Activated gamma-delta T cell treated with Interleukin-2 at 50 U/mL for 16 hours (primary cell): ENCODE measurements around the gene THOC2.
"Not testable (repeated sequence)": the region's sequence is repeated elsewhere in the genome, so short reads cannot be mapped to it uniquely, and the experiment has no call there.

Experiments
- DNase-seq: peaks from one replicate; pipeline ENCODE4 v3.0.0-alpha.2; 2020

Gene THOC2

DNA sequence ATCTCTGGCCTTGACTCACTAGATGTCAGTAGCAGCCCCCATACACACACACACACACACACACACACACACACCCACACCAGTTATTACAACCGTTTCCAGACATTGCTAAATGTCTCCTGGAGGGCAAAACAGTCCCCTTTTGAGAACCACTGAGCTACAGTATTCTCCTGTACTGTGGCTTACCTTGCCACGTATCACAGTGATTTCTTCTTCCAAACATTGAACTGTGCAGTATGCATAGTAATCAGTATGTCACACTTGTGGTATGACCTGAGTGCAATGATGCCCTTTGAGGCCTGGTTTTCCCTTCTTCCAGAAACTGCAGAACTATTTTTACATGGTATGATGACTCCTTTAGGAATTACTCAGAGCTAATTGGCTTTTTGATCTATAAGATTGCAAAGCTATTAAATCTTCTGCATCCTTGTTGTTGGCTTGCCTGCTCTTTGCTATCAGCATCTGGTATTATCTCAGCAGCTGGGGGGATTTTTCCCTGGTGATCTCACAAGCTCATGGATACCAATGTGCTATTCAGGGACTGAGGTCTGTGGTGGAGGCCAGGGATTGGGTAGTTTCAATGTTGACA, 3.6 kb upstream of the THOC2 start:
- DNase-seq: no peak

DNA sequence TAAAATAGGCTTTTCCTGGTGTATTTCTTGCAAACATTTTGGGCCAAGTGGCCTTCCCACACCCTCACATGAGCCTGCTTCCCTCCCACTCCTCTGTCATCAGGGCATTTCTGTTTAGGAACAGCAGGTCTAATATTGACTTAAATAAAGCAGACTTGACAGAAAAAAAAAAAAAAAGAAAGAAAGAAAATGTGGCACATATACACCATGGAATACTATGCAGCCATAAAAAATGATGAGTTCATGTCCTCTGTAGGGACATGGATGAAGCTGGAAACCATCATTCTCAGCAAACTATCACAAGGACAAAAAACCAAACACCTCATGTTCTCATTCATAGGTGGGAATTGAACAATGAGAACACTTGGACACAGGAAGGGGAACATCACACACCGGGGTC, 2.3 kb upstream of the THOC2 start:
- DNase-seq: not testable (repeated sequence)

DNA sequence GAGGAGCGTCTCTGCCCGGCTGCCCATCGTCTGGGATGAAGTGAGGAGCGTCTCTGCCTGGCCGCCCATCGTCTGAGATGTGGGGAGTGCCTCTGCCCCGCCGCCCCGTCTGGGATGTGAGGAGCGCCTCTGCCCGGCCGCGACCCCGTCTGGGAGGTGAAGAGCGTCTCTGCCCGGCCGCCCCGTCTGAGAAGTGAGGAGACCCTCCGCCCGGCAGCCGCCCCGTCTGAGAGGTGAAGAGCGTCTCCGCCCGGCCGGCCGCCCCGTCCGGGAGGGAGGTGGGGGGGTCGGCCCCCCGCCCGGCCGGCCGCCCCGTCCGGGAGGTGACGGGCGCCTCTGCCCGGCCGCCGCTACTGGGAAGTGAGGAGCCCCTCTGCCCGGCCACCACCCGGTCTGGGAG, 1.2 kb upstream of the THOC2 start:
- not testable (repeated sequence) for DNase-seq

DNA sequence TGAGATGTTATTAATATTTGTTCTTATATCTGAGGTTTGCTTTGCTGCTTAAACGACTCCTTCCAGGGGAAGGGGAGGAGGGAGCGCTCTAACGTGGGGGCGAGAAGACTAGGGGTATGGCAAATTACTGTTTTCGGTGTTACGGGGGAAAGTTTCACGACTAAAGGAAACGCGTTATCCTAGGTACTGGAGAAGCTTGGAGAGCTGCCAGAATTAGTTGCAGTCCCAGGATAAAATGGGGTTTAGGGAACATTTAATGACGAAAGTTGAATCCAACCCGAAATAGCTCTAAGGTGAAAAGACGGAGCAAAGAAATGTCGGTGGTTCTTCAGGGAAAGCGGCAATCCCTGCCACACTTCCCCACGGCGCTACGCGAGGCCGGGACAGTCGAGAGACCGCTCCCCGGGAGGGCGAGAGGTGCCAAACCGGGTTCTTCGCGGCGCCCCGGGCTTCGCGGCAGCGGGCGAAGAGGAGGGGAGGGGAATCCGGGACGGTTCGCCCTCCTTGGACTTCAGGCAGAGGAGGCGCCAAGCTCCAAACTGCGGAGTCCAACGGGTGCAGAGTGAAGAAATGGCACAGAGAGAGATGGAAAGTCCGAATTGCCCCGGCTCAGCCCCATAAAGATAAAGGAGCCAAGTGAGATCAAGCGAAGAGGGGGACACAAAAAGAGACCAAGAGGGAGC, 724 bp downstream of the THOC2 start:
- no peak for DNase-seq

DNA sequence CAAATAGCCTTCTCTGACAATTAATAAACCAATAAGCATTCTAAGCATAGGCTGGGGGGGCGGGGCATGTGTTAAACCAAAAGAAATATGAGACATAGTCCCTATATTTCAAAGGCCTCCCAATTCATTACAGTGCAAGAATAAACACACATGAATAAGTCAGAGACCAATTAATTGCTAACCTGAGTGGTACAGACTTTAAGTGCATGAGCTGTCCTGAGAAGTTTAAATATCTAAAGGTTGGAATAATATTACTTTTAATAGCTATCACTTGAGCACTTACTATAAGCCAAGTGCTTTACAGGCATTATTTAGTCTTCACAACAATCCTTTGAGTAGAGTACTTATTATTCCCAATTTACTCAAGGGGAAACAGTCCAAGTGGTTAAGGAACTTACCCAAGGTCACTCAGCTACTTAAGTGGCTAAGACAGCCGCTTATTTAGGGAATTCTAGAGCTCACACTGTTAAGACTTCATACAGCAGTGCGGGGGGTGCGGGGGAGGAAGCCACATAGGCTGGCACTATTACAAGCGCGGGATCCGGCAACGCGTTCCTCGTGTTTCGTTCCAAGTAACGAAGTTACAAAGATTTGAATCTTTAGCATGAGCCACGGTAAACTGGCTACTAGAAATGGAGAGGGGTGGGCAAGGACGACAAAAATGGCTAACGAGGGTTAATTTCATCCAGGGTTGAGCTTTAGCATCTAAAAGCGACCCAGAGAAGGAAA, 1.4 kb downstream of the THOC2 start:
- DNase-seq: no peak

DNA sequence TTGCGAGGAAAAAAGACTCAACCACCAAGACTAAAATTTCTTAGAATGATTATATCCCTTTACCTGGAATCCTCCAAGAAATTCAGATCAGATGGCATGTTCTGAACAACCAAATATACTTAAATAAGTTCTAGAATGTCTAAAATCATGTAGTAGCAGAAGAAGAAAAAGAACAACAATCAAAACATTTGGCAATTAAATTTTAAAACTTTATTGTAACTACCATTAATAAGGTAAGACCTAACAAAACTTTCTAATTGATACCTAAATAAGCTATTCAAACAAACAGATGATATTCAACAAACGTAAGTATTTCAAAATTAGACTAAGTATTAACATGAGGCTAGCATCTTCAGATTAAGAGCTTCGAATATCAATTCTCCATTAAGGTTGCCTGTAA, 4.3 kb downstream of the THOC2 start:
- no peak for DNase-seq

DNA sequence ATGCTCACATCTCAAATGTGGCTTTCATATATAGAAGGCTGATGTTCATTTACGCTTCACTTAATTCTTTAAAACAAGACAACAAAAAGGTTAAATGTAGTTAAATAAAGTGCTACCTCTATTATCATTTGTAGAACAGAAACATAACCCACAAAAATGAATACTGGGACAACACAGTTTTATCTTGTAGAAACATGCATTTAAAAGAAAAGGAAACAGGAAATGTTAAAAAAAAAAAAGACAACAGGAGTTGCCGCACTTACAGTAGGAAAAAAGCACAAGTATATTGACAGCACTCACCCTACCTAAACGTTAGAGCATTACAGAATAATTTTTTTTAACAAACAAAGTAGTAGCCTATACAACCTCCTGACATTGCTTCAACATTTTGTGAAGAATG, 4.8 kb downstream of the THOC2 start:
- DNase-seq: no peak

DNA sequence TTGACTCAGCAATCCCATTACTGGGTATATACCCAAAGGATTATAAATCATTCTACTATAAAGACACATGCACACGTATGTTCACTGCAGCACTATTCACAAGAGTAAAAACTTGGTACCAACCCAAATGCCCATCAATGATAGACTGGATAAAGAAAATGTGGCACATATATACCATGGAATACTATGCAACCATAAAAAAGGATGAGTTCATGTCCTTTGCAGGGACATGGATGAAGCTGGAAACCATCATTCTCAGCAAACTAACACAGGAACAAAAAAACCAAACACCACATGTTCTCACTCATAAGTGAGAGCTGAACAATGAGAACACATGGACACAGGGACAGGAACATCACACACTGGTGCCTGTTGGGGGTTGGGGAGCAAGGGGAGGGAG, 10.7 kb downstream of the THOC2 start:
- not testable (repeated sequence) for DNase-seq

DNA sequence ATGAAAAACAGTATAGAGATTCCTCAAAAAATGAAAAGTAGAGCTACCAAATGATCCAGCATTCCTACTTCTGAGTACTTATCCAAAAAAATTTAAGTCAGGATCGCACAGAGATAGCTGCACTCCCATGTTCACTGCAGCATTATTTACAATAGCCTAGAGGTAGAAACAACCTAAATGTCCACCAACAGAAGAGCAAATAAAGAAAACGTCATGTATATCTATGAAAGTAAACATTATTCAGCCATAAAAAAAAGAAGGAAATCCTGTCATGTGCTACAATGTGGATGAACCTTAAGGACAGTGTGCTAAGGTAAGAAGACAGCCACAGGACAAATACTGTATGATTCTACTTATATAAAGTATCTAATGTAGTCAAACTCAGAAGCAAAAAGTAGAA, 12.4 kb downstream of the THOC2 start:
- DNase-seq: no peak

DNA sequence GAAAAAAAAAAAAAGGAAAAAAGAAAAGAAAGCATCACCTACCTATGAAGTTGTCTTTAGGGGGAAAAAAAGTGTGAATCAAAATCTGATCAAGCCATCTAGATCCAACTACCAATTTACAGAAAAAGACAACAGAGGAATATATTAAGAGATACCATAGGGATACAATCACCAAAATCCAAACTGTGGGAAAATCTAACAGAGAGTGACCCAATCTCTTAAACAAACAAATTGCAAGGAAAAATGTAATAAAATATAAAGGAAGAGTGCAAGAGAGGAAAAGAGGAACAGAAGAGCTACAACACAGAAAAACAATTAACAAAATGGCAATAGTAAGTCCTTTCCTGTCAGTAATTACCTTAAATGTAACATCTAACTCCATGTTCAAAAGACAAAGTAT, 19.0 kb downstream of the THOC2 start:
- DNase-seq: no peak

DNA sequence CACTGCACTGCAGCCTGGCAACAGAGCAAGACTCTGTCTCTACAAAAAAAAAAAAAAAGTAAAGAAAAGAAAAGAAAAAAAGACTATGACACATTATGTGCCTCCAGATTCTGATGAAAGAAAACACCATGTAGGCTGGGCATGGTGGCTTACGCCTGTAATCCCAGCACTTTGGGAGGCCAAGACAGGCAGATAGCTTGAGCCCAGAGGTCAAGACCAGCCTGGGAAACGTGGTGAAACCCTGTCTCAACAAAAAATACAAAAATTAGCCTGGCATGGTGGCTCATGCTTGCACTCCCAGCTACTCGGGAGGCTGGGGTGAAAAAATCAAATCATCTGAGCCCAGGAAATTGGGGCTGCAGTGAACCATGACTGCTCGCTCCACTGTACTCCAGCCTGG, 19.4 kb downstream of the THOC2 start:
- DNase-seq: no peak

DNA sequence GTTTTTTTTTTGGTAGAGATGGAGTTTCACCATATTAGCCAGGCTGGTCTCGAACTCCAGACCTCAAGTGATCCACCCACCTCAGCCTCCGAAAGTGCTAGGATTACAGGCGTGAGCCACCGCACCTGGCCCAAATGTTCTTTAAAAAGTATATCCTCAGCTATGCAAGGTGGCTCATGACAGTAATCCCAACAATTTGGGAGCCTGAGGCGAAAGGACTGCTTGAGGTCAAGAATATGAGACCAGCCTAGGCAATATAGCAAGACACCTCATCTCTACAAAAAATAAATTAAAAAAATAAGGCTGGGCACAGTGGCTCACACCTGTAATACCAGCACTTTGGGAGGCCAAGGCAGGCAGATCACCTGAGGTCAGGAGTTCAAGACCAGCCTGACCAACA, 21.7 kb downstream of the THOC2 start:
- not testable (repeated sequence) for DNase-seq

DNA sequence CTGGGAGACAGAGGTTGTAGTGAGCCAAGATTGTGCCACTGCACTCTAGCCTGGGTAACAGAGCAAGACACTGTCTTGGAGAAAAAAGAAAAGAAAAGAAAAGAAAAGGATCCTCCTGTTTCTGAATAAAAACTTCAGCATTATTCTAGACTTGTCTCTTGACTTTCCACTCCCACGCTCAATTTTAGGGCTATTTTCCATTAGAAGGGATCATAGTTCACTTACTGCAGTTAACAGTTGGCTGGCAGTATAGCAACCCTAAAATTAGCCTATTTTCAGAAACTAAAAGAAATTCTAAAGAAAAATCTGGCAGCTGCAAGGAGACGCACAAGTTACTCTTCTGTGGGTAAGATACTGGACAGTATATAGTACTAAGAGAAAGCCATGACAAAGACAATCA, 28.1 kb downstream of the THOC2 start:
- no peak for DNase-seq

DNA sequence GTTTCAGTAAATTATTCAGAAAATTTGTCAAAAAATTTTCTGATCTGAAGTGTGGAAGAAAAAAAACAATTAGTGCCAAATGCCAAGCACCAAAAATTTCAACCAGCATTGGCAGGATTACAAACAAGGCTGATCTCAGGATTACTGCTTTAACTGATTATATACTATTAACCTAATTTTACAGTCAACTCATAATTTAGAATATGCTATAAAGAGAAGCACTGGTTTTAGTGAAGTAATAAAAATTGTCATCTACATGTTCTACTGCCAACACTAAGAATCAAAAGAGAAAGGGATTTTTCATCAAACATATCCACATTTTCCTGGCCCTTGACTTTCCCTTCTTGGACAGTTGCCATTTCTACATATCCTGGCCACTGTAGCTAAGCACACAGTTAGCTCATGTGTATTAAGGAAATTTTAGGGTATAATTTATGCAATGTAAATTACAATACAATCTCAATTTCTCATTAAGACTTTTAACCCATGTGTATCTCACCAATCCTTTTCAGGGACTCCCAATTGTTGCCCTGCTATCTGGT, 33.8 kb downstream of the THOC2 start:
- no peak for DNase-seq

DNA sequence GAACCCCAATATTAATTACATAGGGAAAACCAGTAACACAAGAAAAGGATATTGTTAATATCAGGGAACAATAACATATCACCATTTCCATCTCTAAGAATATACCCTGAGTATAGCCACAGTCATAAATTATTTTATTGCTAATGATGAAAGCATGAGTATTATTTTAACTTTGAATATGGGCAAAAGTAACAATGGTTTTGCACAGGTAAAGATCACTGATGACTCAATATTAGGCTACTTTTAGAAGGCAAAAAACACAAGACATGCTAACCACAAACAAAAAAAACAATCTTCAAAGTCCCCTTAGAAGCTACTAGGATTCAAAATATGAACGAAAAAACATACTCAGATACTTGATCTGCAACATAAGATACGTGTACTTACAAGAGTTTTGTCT, 36.5 kb downstream of the THOC2 start:
- no peak for DNase-seq

DNA sequence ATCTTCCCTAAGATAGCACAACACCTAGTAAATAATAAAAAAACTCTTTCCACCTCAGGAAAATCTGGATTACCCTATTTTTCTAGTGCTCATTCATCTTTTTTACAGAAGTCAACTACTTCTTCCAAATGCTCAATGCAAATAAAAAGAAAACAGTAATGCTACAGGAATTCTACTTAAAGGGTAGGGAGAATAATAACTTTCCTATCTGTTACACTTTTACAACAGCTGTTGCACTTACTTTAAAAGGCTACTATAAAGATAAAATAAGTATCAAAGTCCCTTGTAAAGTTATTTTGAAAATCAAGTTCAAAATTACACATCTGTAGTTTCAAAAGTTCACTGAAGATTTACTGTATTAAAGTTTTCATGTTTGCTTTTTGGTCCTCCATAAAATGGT, 37.6 kb downstream of the THOC2 start:
- DNase-seq: no peak

DNA sequence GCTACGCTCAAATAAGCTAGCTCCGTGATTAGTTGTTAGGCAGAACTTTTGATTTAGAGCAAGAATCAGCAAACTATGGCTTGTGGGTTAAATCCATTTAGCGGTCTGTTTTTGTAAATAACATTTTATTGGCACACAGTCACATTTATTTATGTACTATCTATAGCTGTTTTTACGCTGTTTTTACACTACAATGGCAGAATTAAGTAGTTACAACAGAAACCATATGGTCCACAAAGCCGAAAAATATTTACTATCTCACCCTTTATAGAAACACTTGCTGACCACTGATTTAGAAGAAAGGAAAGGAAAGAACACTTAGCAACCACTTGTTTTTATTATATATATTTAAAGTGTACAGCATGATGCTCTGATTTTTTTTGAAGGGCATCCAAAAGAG, 41.1 kb downstream of the THOC2 start:
- DNase-seq: no peak

DNA sequence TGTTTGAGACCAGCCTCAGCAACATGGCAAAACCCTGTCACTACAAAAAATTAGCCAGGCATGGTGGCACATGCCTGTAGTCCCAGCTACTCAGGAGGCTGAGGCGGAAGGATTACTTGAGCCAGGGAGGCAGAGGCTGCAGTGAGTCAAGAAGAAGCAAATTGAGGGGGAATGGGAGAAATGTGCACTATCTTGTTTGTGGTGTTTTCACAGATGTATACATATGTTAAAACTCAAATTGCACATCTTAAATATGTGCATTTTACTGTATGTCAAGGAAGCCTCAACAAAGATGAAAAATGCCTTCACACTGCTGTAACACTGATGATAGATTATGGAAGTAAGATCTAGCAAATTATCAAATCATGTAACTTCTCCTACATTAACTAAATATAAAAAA, 44.3 kb downstream of the THOC2 start:
- no peak for DNase-seq

DNA sequence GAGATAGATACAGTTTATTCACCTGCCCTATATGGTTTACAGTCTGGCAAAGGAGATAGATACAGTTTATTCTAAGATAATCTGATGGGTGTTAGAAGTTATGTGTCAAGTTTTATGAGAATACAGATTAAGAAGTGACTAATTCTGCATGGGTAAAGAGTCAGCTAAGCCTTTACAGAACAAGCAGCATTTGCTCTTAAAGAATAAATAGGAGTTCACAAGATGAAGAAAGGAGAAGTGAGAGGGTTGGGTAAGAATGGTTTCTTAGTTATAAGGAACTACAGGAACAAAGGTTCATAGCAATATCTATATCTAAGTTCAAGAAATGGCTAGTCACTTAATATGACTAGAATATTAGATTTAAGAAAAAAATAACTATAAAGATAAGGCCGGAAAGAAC, 47.6 kb downstream of the THOC2 start:
- DNase-seq: no peak

DNA sequence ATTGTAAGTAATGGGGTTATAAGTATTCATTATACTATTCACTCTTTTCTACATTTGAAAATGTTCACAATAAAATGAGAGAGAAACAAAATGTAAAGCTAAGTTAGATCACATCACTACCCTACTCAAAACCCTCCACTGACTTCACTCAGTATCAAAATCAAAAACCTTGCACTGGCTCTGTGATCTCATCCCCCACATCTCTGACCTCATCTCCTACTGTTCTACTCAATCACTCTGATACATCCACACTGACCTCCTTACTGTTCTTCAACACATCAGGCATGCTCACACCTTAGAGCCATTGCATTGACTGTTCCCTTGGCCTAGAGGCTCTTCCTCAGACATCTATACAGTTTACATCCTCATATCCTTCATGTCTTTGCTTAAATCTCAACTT, 50.7 kb downstream of the THOC2 start:
- no peak for DNase-seq

DNA sequence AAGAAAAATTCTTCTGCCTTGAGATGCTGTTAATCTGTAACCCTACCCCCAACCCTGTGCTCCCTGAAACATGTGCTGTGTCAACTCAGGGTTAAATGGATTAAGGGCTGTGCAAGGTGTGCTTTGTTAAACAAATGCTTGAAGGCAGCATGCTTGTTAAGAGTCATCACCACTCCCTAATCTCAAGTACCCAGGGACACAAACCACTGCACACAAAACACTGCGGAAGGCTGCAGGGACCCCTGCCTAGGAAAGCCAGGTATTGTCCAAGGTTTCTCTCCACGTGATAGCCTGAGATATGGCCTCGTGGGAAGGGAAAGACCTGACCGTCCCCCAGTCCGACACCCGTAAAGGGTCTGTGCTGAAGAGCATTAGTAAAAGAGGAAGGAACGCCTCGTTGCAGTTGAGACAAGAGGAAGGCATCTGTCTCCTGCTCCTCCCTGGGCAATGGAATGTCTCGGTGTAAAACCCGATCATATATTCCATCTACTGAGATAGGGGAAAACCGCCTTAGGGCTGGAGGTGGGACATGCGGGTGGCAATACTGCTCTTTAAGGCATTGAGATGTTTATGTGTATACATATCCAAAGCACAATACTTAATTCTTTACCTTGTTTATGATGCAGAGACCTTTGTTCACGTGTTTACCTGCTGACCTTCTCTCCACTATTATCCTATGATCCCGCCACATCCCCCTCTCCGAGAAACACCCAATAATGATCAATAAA, 53.0 kb downstream of the THOC2 start:
- not testable (repeated sequence) for DNase-seq

DNA sequence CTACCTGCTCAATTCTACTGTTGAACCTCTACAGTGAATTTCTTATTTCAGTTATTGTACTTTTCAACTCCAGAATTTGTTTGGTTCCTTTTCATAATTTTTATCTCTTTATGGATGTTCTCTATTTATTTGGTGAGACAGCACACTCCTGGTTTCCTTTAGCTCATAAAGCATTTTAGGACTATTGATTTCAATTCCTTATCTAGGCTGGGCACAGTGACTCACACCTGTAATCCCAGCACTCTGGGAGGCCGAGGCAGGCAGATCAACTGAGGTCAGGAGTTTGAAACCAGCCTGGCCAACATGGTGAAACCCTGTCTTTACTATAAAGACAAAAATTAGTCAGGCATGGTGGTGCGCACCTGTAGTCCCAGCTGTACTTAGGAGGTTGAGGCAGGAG, 57.7 kb downstream of the THOC2 start:
- DNase-seq: no peak

DNA sequence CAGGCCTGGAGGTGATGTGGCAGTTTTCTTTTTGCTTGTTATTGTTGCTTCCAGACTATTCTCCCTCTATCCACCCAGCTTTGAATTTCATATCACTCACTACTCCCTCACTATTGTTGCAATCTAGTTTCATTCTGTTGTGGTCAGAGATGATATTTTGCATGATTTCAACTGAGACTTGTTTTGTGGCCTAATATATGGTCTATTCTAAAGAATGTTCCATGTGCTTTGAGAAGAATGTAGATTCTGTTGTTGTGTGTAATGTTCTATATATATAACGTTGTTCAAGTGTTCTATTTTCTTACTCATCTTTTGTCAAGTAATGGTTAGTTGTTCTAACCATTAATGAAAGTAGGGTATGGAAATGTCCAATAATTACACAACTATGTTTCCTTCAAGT, 59.0 kb downstream of the THOC2 start:
- no peak for DNase-seq

DNA sequence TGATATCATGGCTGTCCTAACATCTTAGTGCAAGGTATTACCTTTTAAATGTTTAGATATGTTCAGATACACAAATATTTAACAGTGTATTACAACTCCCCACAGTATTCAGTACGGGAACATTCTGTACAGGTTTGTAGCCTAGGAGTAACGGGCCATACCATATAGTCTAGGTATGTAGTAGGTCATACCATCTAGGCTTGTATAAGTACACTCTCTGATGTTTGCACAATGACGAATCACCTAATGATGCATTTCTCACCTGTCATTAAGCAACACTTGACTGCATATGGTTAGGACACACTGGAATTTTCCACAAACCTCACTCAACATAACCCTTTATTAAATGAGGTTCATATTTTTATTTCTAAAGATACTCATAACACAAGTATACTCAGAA, 67.7 kb downstream of the THOC2 start:
- no peak for DNase-seq
